Neuron (in vitro differentiated cells): ENCODE measurements around the gene RPS6KA2.
"Not testable (repeated sequence)": the region's sequence is repeated elsewhere in the genome, so short reads cannot be mapped to it uniquely, and the experiment has no call there.

Experiments
- H2AFZ ChIP-seq: one replicate; pipeline ENCODE4 v1.6.1; 2013; ENCODE audit warnings: low read depth, mild to moderate bottlenecking, inconsistent platforms, low read length, moderate library complexity
- H3K27me3 ChIP-seq: one replicate; pipeline ENCODE4 v1.6.1; 2013; ENCODE audit warnings: low read length; ENCODE audit not compliant: insufficient read depth
- H3K36me3 ChIP-seq: one replicate; pipeline ENCODE4 v1.6.1; 2013; ENCODE audit warnings: low read length; ENCODE audit not compliant: insufficient read depth
- H3K4me1 ChIP-seq: one replicate; pipeline ENCODE4 v1.6.1; 2013; ENCODE audit warnings: low read length; ENCODE audit not compliant: insufficient read depth
- H3K4me3 ChIP-seq: 2 replicates; pipeline ENCODE4 v1.5.1; 2013; ENCODE audit warnings: mild to moderate bottlenecking, low read length, moderate library complexity
- H3K9me3 ChIP-seq: one replicate; pipeline ENCODE4 v1.6.1; 2013; ENCODE audit warnings: low read length

Gene RPS6KA2

GRCh38 chr6:166394036-166394892 is 232.8 kb downstream of the RPS6KA2 start:
- H3K27me3 ChIP-seq = no peaks in the 10 kb centered on the region
- H3K36me3 ChIP-seq = no peaks in the 10 kb centered on the region
- H3K4me1 ChIP-seq = no peaks in the 10 kb centered on the region
- no peak overlapping the region for H2AFZ ChIP-seq
- H3K4me3 ChIP-seq = no peak overlapping the region
- H3K9me3 ChIP-seq = no peaks in the 10 kb centered on the region

- Histone ChIP-seq H3K27me3 (no peaks in the 10 kb centered on the region), H3K4me1 (no peaks in the 10 kb centered on the region), H3K9me3 (no peaks in the 10 kb centered on the region), H2AFZ (no peak overlapping the region), H3K36me3 (no peaks in the 10 kb centered on the region), H3K4me3 (no peak overlapping the region)
These were observed 233.6 kb downstream of the RPS6KA2 start for GRCh38 chr6:166393535-166393823.

- not testable (repeated sequence) for H2AFZ ChIP-seq, H3K4me3 ChIP-seq, H3K27me3 ChIP-seq, H3K4me1 ChIP-seq, H3K36me3 ChIP-seq, H3K9me3 ChIP-seq
These were observed 234.1 kb downstream of the RPS6KA2 start for GRCh38 chr6:166392755-166393534.

GRCh38 chr6:166389119-166389518 is 237.9 kb downstream of the RPS6KA2 start:
- no peaks in the 10 kb centered on the region for H3K36me3 ChIP-seq
- H3K4me3 ChIP-seq = no peak overlapping the region
- no peaks in the 10 kb centered on the region for H3K9me3 ChIP-seq
- no peaks in the 10 kb centered on the region for H3K27me3 ChIP-seq
- no peak overlapping the region for H2AFZ ChIP-seq
- no peaks in the 10 kb centered on the region for H3K4me1 ChIP-seq

GRCh38 chr6:166388290-166389004 is 238.6 kb downstream of the RPS6KA2 start:
- peaks cover 3% of the 10 kb centered on the region for H3K4me1 ChIP-seq
- H2AFZ ChIP-seq = no peak overlapping the region
- H3K27me3 ChIP-seq = no peaks in the 10 kb centered on the region
- no peak overlapping the region for H3K4me3 ChIP-seq
- no peaks in the 10 kb centered on the region for H3K9me3 ChIP-seq
- no peaks in the 10 kb centered on the region for H3K36me3 ChIP-seq

- H3K36me3 ChIP-seq = no peaks in the 10 kb centered on the region
- H3K4me3 ChIP-seq = no peak overlapping the region
- H3K27me3 ChIP-seq = no peaks in the 10 kb centered on the region
- H3K4me1 ChIP-seq = peaks cover 3% of the 10 kb centered on the region
- no peak overlapping the region for H2AFZ ChIP-seq
- H3K9me3 ChIP-seq = no peaks in the 10 kb centered on the region
These were observed 239.3 kb downstream of the RPS6KA2 start for GRCh38 chr6:166387642-166388289.

GRCh38 chr6:166387098-166387497 is 240.0 kb downstream of the RPS6KA2 start:
- H2AFZ ChIP-seq, H3K4me3 ChIP-seq, H3K27me3 ChIP-seq, H3K9me3 ChIP-seq, H3K36me3 ChIP-seq, H3K4me1 ChIP-seq: not testable (repeated sequence)

- no peak overlapping the region for H3K4me3 ChIP-seq
These were observed 240.9 kb downstream of the RPS6KA2 start for GRCh38 chr6:166386111-166386510.

GRCh38 chr6:166383802-166384363 is 243.2 kb downstream of the RPS6KA2 start:
- peaks cover 13% of the 10 kb centered on the region for H3K4me1 ChIP-seq
- H3K9me3 ChIP-seq, H3K36me3 ChIP-seq, H3K27me3 ChIP-seq: not testable (repeated sequence)
- peak overlapping the region; percentile 91 for H3K4me3 ChIP-seq
- H2AFZ ChIP-seq = peak overlapping the region; percentile 96

More at GRCh38 chr6:166386111-166386510, 240.9 kb downstream of the RPS6KA2 start:
- no peaks in the 10 kb centered on the region for H3K27me3 ChIP-seq
- no peaks in the 10 kb centered on the region for H3K9me3 ChIP-seq
- H3K4me1 ChIP-seq = peaks cover 10% of the 10 kb centered on the region
- H2AFZ ChIP-seq = no peak overlapping the region
- H3K36me3 ChIP-seq = no peaks in the 10 kb centered on the region

- Histone ChIP-seq H3K36me3 (no peaks in the 10 kb centered on the region), H3K4me3 (peak within 1 kb of the TSS; percentile 91), H3K4me1 (peaks cover 13% of the 10 kb centered on the region), H3K27me3 (no peaks in the 10 kb centered on the region), H3K9me3 (no peaks in the 10 kb centered on the region), H2AFZ (peak within 1 kb of the TSS; percentile 96)
These were observed 243.9 kb downstream of the RPS6KA2 start, which contains the start of gene MPC1 for GRCh38 chr6:166382933-166383801. TSS of gene MPC1 (minus strand) at chr6:166382940. CDS start at chr6:166382876, 64 bp downstream.

- Histone ChIP-seq H3K27me3 (no peaks in the 10 kb centered on the region), H3K9me3 (no peaks in the 10 kb centered on the region), H3K36me3 (no peaks in the 10 kb centered on the region), H3K4me1 (peaks cover 13% of the 10 kb centered on the region), H3K4me3 (peak overlapping the region; percentile 91), H2AFZ (peak overlapping the region; percentile 66)
These were observed 244.5 kb downstream of the RPS6KA2 start for GRCh38 chr6:166382500-166382932.
